H1 (cell line): ENCODE measurements around the gene GNG4.
A peak's percentile ranks its signal among the peaks of the same experiment; 100 is the strongest.

Experiments
- CEBPB ChIP-seq: IDR thresholded peaks from 2 replicates; pipeline ENCODE4 v1.6.1; 2012; ENCODE audit warnings: low read depth, low read length
- CHD2 ChIP-seq: IDR thresholded peaks from 2 replicates; pipeline ENCODE4 v1.6.1; 2012; ENCODE audit warnings: low read length, improper control_type of control experiment
- EP300 ChIP-seq, 2 experiments: IDR thresholded peaks; 1 replicate in 1 of 2; 2 replicates in 1 of 2; pipeline ENCODE4 v1.6.1; 2011 to 2012; ENCODE audit warnings: low read depth in 2 of 2, low read length in 2 of 2, mild to moderate bottlenecking in 2 of 2, borderline replicate concordance in 1 of 2, inconsistent platforms in 1 of 2, moderate library complexity in 1 of 2
- POLR2A ChIP-seq, 2 experiments: IDR thresholded peaks; 1 replicate in 1 of 2; 2 replicates in 1 of 2; pipeline ENCODE4 v1.6.1; 2011; ENCODE audit warnings: low read depth in 2 of 2, low read length in 2 of 2, mild to moderate bottlenecking in 2 of 2; ENCODE audit errors: control extremely low read depth in 1 of 2
- SIN3A ChIP-seq, 2 experiments: IDR thresholded peaks in 1 of 2; conservative IDR thresholded peaks in 1 of 2; 2 replicates each; pipeline ENCODE4 v1.6.1; 2011 to 2012; ENCODE audit warnings: low read length in 2 of 2, improper control_type of control experiment in 1 of 2, low read depth in 1 of 2, mild to moderate bottlenecking in 1 of 2
- TF ChIP-seq, protein P1 (sequence below), 3 experiments: IDR thresholded peaks; 1 replicate in 2 of 3; 2 replicates in 1 of 3; pipeline versions ENCODE4 v1.5.1 to v1.6.1; 2011; ENCODE audit warnings: low read length in 3 of 3, mild to moderate bottlenecking in 3 of 3, inconsistent platforms in 2 of 3, low read depth in 1 of 3, moderate library complexity in 1 of 3; ENCODE audit not compliant: insufficient read depth in 1 of 3; ENCODE audit errors: control extremely low read depth in 1 of 3

DNA sequence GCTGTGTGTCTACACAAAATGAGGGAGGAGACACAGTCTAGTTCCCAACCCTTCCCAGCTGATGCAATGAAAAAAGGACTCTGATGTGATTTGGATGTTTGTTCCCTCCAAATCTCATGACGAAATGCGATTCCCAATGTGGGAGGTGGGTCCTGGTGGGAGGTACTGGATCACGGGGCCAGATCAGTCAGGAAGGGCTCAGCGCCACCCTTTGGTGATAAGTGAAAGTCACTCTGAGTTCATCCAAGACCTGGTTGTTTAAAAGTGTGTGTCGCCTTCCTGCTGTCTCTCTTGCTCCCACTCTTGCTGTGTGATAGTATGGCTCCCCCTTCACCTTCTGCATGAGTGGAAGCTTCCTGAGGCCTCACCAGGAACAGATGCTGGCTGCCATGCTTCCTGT is 63.2 kb downstream of the GNG4 start:
- no peak for TF ChIP-seq POLR2A (IDR thresholded peaks at IDR 0.05; ENCODE audit: control extremely low read depth in 1 of 2, low read depth in 2 of 2, low read length in 2 of 2)
- no peak for TF ChIP-seq CHD2
- TF ChIP-seq, protein P1, sequence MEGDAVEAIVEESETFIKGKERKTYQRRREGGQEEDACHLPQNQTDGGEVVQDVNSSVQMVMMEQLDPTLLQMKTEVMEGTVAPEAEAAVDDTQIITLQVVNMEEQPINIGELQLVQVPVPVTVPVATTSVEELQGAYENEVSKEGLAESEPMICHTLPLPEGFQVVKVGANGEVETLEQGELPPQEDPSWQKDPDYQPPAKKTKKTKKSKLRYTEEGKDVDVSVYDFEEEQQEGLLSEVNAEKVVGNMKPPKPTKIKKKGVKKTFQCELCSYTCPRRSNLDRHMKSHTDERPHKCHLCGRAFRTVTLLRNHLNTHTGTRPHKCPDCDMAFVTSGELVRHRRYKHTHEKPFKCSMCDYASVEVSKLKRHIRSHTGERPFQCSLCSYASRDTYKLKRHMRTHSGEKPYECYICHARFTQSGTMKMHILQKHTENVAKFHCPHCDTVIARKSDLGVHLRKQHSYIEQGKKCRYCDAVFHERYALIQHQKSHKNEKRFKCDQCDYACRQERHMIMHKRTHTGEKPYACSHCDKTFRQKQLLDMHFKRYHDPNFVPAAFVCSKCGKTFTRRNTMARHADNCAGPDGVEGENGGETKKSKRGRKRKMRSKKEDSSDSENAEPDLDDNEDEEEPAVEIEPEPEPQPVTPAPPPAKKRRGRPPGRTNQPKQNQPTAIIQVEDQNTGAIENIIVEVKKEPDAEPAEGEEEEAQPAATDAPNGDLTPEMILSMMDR (IDR thresholded peaks at IDR 0.05; ENCODE audit: control extremely low read depth in 1 of 3, insufficient read depth in 1 of 3, low read depth in 1 of 3, low read length in 3 of 3), result peak; percentile 55 to 80 (median 56)
- TF ChIP-seq CEBPB, result no peak
- TF ChIP-seq SIN3A (conservative IDR thresholded peaks at IDR 0.05 in 1 of 2, IDR thresholded peaks at IDR 0.05 in 1 of 2; ENCODE audit: low read depth in 1 of 2, low read length in 2 of 2), result no peak
- no peak for TF ChIP-seq EP300 (IDR thresholded peaks at IDR 0.05; ENCODE audit: borderline replicate concordance in 1 of 2, low read depth in 2 of 2, low read length in 2 of 2)
